Measurements from ENCODE around the gene ZFC3H1.

The ZFC3H1 gene

GRCh38 chr12:71683633-71684032 lies 20.0 kb upstream of the ZFC3H1 start:
- no peak for FAIRE-seq

- FAIRE-seq = no peak
Observed at GRCh38 chr12:71682466-71682865, 18.8 kb upstream of the ZFC3H1 start.

DNA sequence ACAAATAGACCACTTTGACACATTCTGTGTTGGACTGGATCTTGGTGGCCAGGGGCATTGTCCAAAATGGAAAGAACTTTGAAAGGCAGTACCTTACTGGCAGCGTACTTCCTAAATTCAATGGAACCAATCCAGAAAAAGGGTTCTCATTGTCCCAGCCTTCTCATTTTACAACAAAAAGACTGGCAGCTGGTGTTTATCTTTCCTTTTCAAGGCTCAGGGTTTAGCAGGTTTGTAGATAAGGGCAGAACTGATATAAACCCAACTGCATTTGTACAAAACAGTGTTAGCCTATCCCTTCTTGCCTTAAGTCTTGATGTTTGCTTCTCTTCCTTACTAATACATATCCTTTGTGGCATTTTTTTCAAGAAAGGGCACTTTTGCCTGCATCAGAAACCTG lies 8.2 kb upstream of the ZFC3H1 start:
- FAIRE-seq = no peak

- FAIRE-seq = no peak
Observed at GRCh38 chr12:71671311-71671710, 7.7 kb upstream of the ZFC3H1 start.

- no peak for FAIRE-seq
Observed at GRCh38 chr12:71666259-71666658, 2.6 kb upstream of the ZFC3H1 start.

GRCh38 chr12:71665090-71665463 lies 1.4 kb upstream of the ZFC3H1 start:
- FAIRE-seq = no peak

DNA sequence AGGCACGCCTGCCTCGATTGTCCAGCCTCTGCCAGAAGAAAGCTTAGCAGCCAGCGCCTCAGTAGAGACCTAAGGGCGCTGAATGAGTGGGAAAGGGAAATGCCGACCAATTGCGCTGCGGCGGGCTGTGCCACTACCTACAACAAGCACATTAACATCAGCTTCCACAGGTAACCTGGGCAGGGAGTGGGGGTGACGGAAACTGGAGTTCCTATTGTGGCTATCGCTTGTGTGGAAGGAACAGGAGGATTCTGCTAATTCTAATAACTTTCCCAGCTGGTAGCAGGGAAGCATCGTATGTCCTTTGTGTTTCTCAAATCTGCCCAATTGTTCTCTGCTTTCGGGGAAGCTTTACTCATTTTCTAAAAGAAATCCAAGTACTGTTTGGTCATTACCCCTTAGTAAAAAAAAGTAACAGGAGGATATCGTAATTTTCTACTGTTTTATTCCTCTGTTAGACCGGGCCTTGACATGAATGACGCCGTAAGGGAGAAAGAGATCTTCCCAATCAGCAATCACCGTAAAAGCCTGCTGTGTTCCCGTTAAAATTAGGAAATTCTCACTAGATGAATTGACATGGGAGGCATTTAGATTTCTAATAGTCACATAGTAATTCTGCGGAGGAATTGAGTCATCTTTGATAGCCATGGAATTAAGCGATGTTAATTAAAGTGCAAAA lies 902 bp upstream of the ZFC3H1 start:
- FAIRE-seq = no peak

GRCh38 chr12:71662849-71663560 lies 643 bp downstream of the ZFC3H1 start:
- FAIRE-seq = no peak

DNA sequence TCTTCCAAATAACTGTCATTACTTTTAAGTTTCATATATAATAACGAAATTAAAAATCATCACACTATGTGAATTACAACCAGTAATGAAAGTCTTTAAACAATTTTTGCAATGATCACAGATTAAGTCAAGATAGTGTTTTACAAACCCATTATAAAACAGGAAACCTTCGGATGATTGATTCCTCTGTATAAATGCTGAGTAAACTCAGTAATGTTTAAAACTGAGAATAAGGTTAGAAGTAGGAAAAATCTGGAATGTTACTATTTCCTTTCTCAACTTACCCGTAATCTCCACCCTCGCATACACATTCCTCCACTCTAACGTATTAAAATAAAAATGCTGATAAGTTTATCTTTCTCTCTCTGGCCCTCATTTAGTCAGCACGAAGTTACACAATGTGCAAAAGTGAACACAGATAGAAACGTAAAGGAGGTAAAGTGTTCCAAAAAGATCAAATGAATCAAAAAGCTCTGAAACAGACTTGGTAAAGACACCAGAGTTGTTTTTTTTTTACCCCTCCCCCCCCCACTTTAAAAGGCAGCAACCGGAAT lies 1.6 kb downstream of the ZFC3H1 start:
- peak; percentile 15 for FAIRE-seq

- FAIRE-seq = no peak
Observed at GRCh38 chr12:71656740-71657139, 6.9 kb downstream of the ZFC3H1 start.

DNA sequence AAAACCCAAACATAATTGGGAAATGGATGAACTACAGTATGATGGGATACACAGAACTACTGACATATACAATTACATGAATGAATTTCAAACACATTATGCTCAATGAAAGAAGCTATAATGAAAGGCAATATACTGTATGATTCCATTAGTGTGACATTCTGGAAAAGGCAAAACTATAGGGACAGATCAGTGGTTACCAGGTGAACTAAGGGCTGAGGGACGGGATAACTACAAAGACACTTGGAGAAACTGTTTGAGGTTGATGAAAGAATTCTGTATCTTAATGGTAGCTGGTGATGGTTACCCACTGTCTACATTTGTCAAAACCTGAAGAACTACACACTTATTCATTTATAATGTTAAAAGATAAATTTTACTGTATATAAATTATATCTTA lies 7.7 kb downstream of the ZFC3H1 start:
- FAIRE-seq = no peak

DNA sequence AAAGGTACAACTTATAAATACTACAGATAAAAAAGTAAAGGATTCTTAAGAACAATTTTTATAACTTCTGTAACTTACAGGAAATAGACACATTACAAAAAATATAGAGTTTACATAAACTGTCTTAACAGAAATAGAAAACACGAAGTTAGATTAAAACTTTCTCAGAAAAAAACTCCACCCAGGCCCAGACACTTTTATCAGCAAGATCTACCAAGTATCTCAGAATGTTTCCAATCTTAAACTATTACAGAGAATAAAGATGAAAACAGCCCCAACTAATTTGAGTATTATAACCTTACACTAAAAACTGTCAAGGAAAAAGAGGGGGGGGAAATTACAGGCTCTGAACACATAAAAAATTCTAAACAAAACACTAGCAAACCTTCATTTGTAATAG lies 8.2 kb downstream of the ZFC3H1 start:
- no peak for FAIRE-seq

DNA sequence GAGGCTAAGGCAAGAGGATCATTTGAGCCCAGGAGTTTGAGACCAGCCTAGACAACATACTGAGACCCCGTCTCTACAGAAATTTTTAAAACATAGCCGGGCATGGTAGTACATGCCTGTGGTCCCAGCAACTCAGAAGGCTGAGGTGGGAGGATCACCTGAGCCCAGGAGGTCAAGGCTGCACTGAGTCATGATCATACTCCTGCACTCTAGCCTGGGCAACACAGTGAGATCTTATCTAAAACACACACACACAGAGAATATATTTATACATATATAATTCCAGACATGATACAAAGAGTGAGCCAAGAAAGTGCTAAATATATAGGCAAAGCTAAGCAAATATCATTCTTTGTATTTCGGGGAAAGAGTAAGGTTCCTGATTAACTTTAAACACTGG lies 9.4 kb downstream of the ZFC3H1 start:
- FAIRE-seq = no peak

GRCh38 chr12:71653137-71653536 lies 10.5 kb downstream of the ZFC3H1 start:
- no peak for FAIRE-seq

DNA sequence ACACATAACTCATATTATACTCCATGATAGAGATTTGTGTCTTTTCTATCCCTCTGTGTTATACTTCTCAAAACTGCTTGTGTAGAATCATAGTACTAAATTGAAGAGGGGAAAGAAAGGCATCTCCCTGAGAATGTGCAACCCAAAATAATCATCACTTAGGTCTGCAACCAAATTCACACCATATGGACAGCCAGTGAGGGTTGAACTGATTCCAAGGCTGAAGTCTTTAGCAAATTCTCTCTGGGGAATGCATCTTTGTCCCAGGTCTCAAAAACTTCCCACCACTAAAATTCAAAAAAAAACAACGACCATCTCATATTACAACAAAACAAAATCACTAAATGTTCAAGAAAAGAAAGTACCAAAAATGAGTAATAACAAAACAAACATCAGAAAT lies 11.0 kb downstream of the ZFC3H1 start:
- FAIRE-seq = no peak

DNA sequence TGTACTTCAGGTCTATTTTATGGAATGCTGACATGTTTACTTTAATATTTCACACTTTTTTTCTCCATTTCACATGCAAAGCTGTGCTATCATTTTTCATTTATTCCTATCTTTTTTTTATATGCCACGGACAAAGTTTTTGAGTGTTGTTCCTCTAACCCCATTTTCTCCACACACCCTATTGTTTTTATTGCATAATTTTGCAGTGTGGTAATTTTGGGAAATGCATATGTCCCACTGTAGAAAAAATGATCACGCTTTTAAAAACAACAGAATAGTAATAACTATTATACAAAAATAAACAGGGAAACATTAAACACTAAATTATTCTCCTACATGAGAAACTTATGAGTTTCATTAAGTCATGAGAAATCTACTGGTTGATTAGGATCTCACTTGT lies 14.2 kb downstream of the ZFC3H1 start:
- FAIRE-seq = no peak

GRCh38 chr12:71648537-71648936 lies 15.1 kb downstream of the ZFC3H1 start:
- no peak for FAIRE-seq

- no peak for FAIRE-seq
Observed at GRCh38 chr12:71646512-71646911, 17.1 kb downstream of the ZFC3H1 start.

DNA sequence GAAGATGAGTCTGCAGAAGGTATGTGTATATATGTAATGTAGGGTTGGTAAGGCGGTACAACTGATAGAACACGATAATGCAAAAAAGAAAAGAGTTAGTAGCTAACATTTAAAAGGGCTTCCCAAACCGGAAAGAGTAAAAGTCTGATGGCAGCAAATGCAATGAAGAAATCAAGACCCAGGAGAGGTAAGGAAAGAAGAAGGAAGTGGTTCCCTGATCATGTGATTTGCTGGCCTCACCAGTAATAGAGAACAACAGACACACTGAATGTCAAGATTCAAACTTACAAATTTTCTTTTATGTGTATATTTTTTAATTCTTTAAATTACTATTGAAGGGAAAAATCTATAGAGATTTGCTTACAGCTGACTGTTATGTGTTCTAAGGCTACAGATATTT lies 18.4 kb downstream of the ZFC3H1 start:
- FAIRE-seq = no peak

DNA sequence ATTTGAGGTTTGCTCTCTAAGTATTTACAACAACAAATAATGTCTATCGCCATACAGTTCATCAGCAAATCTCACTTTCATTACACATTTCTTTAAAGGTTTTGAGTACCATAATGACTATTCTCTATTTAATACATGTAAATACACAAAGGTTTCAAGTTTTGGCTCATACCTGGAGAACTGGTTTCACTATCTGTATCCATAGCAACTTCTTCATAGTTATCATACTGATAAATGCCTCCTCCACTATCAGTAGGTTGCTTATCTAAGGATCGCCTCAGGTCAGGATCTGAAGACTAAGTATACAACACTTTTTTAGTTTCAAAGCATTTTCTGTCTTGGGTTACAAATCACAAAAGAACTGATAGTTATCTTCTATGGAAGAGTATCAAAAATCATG lies 21.4 kb downstream of the ZFC3H1 start:
- FAIRE-seq = no peak

DNA sequence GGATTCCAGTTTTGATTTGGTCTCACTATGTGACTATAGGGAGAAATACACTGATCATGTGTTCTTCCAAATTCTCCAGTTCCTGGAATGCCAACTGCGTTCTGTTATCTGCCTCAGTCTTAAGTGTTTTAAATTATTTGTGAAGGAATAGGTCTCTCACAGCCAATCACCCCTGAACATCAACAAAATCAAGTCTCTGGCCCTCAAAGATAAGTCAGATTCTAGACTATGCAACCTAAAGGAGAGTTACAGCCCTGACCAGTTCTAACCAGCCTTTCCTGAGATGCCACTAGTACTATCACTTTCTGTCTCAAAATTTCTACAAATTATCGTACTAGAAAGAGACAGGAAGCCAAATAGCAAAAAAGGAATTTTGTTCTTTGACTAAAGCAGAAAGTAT lies 22.3 kb downstream of the ZFC3H1 start:
- FAIRE-seq = no peak

- no peak for FAIRE-seq
Observed at GRCh38 chr12:71640316-71640715, 23.3 kb downstream of the ZFC3H1 start.

DNA sequence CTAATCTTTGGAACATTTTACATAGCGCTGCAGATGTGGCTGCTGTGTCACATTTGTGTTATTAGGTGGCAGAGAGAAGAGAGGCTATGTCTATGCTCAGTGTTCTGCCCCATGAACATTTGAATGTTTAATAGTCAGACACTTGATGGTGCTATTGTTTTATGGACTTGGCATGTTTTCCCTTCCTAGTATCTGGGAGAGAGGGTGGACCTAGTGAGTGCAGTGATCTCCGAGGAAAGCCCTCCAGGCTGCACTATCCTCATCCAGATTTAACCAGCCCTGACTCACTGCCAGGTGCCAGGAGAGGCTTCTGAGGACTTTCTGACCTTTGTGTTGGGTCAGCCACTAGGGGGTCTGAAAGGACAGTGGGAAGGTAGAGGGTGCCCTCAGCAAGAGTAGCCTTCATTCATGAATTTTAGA lies 24.3 kb downstream of the ZFC3H1 start:
- no peak for FAIRE-seq

GRCh38 chr12:71638499-71638898 lies 25.1 kb downstream of the ZFC3H1 start:
- no peak for FAIRE-seq

Measured in endometrium (tissue), 2 donors.